ENCODE measurements around the gene TEKT5. TPM values are rescaled to one million over a fixed set of nuclear protein-coding genes. Genes with fewer than 3 reads are reported as not detected.

The TEKT5 gene
- total and polyA plus RNA-seq, 4 experiments from 2014 or later, result not detected

Other genes starting within 250 kb of the TEKT5 start
- not detected for gene EMP2, start 114.3 kb downstream of the TEKT5 start, total RNA-seq
- not detected for gene EMP2, start 114.3 kb downstream of the TEKT5 start, polyA plus RNA-seq
- gene NUBP1, start 48.9 kb upstream of the TEKT5 start, total RNA-seq, result 10 to 100 TPM; 23.5 to 28.4 TPM
- 10 to 100 TPM; 34.3 to 36.2 TPM for gene NUBP1, start 48.9 kb upstream of the TEKT5 start, polyA plus RNA-seq
- gene TVP23A, start 123.9 kb upstream of the TEKT5 start, total RNA-seq, result not detected
- under 1 TPM in 1 of 2 donors, not detected in 1; 0.18 TPM for gene TVP23A, start 123.9 kb upstream of the TEKT5 start, polyA plus RNA-seq
- gene CIITA, start 182.3 kb upstream of the TEKT5 start, total RNA-seq, result 1 to 10 TPM; 1.5 to 1.6 TPM
- 1 to 10 TPM in 1 of 2 donors, under 1 TPM in 1; 0.08 to 1.6 TPM for gene CIITA, start 182.3 kb upstream of the TEKT5 start, polyA plus RNA-seq
- 10 to 100 TPM; 37.9 to 41.2 TPM for gene DEXI, start 247.5 kb upstream of the TEKT5 start, total RNA-seq
- 10 to 100 TPM; 60.2 to 66.3 TPM for gene DEXI, start 247.5 kb upstream of the TEKT5 start, polyA plus RNA-seq
- 10 to 100 TPM; 24.8 to 28.4 TPM for gene CLEC16A, start 249.6 kb upstream of the TEKT5 start, total RNA-seq
- gene CLEC16A, start 249.6 kb upstream of the TEKT5 start, polyA plus RNA-seq, result 10 to 100 TPM in 1 of 2 donors, 1 to 10 TPM in 1; 5.2 to 24.1 TPM

Measured in CD4-positive, alpha-beta memory T cell (primary cell).